DMS 273 (cell line): Measurements from ENCODE around the gene SWSAP1.
"Not testable (repeated sequence)": the region's sequence is repeated elsewhere in the genome, so short reads cannot be mapped to it uniquely, and the experiment has no call there.

Experiments
- DNase-seq: peaks from one replicate; lab custom pipeline; 2025; ENCODE audit not compliant: unreplicated experiment; lab: John Stamatoyannopoulos, UW

The SWSAP1 gene

GRCh38 chr19:11354102-11354501 is 20.4 kb upstream of the SWSAP1 start:
- not testable (repeated sequence) for DNase-seq

GRCh38 chr19:11355160-11356073 is 19.0 kb upstream of the SWSAP1 start, which contains the start of gene PLPPR2:
Gene PLPPR2 (plus strand): TSS chr19:11355432. CDS start chr19:11357674, 2,242 bp downstream.
- peak; percentile 95 for DNase-seq

- DNase-seq: no peak
Observed at GRCh38 chr19:11356074-11356397, 18.4 kb upstream of the SWSAP1 start.

DNA sequence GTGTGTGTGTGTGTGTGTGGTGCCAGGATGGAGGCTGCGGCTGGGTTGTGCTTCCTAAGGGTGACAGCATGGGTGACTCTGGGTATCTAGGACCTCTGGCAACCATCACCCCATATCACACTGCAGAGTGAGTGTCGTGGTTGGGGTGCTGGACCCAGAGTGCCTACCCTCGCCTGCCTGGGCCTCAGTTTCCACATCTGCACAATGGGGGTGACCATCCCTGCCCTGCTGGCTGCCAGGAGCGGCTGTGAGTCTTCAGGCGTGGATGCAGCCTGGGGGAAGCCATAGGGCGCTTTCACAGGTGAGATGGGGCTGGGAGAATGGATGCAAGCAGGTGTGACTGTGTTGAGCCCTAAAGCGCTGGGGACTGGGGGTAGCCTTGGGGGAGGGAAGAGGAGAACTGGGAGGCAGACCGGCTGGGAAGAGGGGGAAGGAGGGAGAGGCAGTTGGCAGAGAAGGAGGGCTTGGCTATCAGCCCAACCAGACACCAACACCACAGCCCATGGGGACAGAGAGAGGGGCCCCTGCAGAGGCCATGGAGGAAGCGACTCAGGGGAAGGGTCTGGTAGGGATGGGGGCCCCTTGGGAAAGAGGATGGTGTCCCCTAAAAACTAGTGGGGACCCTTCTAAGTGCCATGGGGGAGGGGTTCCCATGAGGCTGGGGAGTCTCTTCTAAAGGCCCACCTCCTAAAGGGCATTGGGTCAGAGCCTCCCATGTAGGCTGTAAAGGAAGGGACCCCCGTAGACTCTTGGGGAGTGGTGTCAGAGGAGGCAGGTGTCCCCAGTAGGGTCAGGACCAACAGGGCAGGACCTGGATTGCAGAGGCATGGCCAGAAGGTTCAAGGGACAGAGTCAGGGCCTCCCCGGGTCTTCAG is 17.6 kb upstream of the SWSAP1 start:
- peak; percentile 59 for DNase-seq

GRCh38 chr19:11359421-11359820 is 15.0 kb upstream of the SWSAP1 start:
- DNase-seq: no peak

DNA sequence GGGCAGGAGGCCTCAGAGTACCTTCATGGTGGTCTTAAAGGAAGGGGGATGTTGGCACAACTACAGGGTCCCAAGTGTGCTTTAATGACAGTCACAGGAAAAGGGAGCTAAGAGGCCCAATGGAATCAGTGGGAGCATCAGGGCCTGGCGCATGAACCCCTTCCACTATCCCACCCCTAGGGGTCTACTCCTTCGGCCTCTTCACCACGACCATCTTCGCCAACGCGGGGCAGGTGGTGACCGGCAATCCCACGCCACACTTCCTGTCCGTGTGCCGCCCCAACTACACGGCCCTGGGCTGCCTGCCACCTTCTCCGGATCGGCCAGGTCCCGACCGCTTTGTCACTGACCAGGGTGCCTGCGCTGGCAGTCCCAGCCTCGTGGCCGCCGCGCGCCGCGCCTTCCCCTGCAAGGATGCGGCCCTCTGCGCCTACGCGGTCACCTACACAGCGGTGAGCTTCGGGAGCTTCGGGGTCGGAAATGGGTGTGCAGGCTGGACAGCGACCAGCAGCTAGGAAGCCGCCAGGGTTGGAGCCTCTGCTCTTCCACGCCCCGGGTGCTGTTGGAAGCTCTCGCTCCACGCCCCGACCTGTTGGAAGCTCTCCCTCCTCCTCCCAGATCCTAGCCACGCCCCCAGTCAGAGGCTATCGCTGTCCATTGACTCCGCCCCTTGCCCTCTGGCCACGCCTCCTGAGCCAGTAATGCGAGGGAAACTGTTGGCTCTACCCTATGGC is 13.3 kb upstream of the SWSAP1 start:
- peak; percentile 61 for DNase-seq

- no peak for DNase-seq
Observed at GRCh38 chr19:11361771-11362731, 12.4 kb upstream of the SWSAP1 start.

GRCh38 chr19:11363881-11364280 is 10.6 kb upstream of the SWSAP1 start:
- no peak for DNase-seq

GRCh38 chr19:11364296-11364904 is 10.1 kb upstream of the SWSAP1 start:
- no peak for DNase-seq

GRCh38 chr19:11364935-11365334 is 9.5 kb upstream of the SWSAP1 start:
- DNase-seq: peak; percentile 58

GRCh38 chr19:11365557-11366117 is 8.8 kb upstream of the SWSAP1 start:
- DNase-seq: peak; percentile 33

DNA sequence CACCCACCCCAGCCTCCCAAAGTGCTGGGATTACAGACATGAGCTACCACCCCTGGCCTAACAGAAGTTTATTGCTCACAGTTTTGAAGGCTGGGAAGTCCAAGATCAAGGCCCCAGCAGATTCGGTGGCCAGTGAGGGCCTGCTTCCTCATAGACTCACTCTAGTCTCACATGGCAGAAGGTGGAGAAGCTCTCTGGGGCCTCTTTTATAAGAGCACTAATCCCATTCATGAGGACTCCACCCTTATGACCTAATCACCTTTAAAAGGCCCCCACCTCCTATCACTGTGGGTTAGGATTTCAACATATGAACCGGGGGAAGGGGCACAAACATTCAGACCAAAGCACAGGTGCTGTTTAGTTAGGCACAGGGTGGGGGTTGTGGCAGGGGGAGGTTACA is 6.9 kb upstream of the SWSAP1 start:
- DNase-seq: no peak

DNA sequence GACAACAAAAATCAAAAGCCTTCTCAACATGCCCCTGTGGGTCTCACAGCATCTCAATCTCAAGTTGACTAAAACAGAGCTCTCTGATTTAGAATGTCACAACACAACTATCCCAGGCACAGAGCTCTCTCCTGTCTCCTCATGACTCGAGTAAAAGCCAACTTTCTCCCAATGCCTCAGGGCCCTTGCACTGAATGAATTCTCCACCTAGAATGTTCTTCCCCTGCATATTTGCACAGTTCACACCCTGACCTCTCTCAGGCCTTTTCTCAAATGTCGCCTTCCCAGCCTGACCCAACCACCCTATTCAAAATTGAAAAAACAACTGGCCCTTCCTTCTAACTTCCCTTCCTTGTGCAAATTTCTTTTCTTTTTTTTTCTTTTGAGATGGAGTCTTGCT is 3.7 kb upstream of the SWSAP1 start:
- DNase-seq: no peak

DNA sequence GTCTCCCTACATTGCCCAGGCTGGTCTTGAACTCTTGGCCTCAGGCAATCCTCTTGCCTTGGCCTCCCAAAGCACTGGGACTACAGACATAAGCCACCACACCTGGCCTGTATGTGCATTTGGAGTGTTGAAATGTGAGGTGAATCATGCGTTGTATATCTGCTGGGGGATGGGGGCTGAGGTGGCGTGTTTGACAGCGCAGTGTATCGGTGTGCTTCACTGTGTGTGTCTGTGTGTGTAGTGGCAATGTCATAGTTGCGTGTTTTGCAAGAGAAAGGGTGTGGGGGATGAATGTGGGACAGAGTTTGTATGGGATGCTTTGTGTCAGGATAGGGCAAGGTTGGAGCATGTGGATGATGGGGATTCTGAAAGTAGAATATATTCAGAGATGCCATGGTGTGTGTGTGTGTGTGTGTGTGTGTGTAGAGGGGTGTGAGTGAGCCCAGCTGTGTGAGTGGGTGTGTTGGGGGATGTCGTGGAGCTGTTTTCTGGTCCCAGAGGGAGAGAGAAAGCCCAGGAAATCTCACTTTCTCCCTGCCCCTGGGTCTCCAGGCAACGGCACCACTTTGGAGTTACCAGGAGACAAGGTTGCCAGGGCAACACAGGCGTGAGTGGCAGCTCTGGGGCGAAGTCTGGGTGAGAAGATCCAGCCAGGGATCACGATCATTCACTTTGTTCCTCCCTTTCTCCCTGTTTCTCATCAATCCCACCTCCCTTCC is 1.1 kb upstream of the SWSAP1 start:
- DNase-seq: peak; percentile 90

DNA sequence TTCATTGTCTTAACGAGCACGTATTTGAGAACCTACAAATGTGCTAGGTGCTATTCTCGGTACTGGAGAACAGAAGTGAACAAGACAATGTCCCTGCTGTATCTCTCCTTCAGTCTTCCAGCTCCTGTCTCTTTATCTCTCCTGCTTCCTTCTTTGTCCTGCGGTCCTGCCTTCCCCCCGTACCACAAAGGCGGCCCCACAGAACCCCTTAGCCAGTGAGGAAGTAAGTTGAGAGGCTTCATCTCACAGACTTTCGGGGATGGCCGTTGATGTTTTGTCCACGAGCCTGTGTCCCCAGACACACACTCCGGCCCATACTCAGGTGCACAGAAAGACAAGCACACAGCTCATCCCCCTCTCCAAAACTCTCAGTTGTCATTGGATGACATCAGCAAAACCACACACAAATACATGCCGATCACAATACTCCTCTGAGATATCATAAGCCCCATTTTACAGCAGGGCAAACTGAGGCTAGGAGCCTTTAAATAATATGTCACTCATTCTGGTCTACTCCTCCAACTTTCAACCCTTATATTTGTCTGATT is 507 bp upstream of the SWSAP1 start:
- no peak for DNase-seq

DNA sequence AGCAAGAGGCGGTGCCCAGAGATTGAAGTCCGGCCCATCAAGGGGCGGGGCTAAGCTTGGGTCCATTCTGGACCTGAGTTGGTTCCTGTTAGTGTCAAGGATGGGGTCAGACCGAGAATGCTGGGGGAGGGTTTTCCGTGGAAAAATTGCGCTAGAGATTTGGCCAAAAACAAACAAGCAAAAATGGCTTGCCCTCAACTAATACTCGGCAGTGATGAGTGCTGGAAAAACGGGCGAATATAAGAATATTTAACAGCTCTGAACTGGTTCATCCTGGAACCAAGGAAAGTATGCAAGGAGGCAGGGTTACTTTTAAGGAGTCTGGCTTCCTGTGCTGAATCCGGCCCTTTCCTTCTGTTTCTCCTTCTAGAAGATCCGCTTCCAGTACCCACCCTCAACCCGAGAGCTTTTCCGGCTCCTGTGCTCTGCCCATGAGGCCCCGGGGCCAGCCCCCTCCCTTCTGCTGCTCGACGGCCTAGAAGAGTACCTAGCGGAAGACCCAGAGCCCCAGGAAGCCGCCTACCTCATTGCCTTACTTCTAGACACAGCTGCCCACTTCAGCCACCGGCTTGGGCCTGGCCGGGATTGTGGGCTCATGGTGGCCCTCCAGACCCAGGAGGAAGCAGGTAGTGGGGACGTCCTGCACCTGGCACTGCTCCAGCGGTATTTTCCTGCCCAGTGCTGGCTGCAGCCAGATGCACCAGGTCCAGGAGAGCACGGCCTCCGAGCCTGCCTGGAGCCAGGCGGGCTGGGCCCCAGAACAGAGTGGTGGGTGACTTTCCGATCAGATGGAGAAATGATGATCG is 880 bp downstream of the SWSAP1 start:
- peak; percentile 82 for DNase-seq

- peak; percentile 51 for DNase-seq
Observed at GRCh38 chr19:11377237-11377636, 2.8 kb downstream of the SWSAP1 start.

DNA sequence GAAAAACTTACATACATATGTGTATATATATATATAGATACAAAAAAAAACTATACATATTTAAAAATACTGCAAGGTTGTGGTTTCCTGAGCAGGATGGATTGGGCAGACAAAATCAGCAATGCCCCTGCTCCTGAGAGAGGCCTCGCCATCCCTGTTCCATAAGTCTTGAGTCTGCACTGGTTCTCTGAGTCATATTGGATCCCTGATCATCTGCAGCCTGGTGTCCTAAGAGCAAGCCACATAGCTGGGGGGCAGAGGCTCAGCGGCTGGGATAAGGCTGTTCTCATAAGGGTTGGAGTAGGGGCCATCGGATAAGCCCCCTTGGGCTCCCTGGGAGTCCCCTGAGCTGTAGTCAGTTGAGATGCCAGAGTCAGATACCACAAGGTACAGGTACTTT is 3.3 kb downstream of the SWSAP1 start:
- no peak for DNase-seq
